CD4-positive, alpha-beta T cell (primary cell): ENCODE data around the gene ZFP30. TPM values are rescaled to one million over a fixed set of nuclear protein-coding genes. Genes with fewer than 3 reads are reported as not detected.

Experiments used
- ATAC-seq: fragments of 200-7000 bp; cut with Tn5 transposase; one replicate; pipeline ENCODE4 v1.10.0; 2022; ENCODE audit warnings: mild to moderate bottlenecking; ENCODE audit not compliant: poor library complexity
- CTCF ChIA-PET: fragments of 350-600 bp; sonication (Branson Sonifier 250); formaldehyde crosslinking; loops from one replicate; lab custom pipeline; 2021; ENCODE audit warnings: antibody characterized with exemption, inconsistent platforms; lab: Charles Lee
- POLR2A ChIA-PET: fragments of 350-600 bp; sonication (Branson Sonifier 250); formaldehyde crosslinking; loops from one replicate; lab custom pipeline; 2021; ENCODE audit warnings: antibody characterized with exemption, inconsistent platforms; lab: Charles Lee
- DNase-seq, 14 experiments: peaks; one replicate each; pipeline ENCODE4 v3.0.0-alpha.2; 2013 to 2020; ENCODE audit warnings: mixed read lengths in 2 of 14
- H3K27ac ChIP-seq, 2 donors: one replicate each; pipeline versions ENCODE4 v1.5.1 to v1.7.0; 2013; ENCODE audit warnings: low read length in 2 of 2, low read depth in 1 of 2, mild to moderate bottlenecking in 1 of 2
- H3K27me3 ChIP-seq, 2 experiments: 1 replicate in 1 of 2; 2 replicates in 1 of 2; pipeline versions ENCODE4 v1.6.1 to v1.7.0; 2013; ENCODE audit warnings: low read length in 2 of 2, control low read depth in 1 of 2, mild to moderate bottlenecking in 1 of 2, moderate library complexity in 1 of 2; ENCODE audit not compliant: insufficient read depth in 2 of 2, control insufficient read depth in 1 of 2
- H3K36me3 ChIP-seq: one replicate; pipeline ENCODE4 v1.6.1; 2013; ENCODE audit warnings: low read length, control low read depth; ENCODE audit not compliant: insufficient read depth
- H3K4me1 ChIP-seq: one replicate; pipeline ENCODE4 v1.6.1; 2013; ENCODE audit warnings: low read length, control low read depth; ENCODE audit not compliant: insufficient read depth
- H3K4me3 ChIP-seq: one replicate; pipeline ENCODE4 v1.5.1; 2013; ENCODE audit warnings: mild to moderate bottlenecking, low read length, moderate library complexity
- H3K9me3 ChIP-seq, 2 experiments: 1 replicate in 1 of 2; 2 replicates in 1 of 2; pipeline versions ENCODE4 v1.6.1 to v1.7.0; 2013; ENCODE audit warnings: low read length in 2 of 2, mild to moderate bottlenecking in 2 of 2, control low read depth in 1 of 2, moderate library complexity in 1 of 2; ENCODE audit not compliant: control insufficient read depth in 1 of 2, insufficient read depth in 1 of 2
- H3K27ac Mint-ChIP-seq: one replicate; pipeline ENCODE4 v1.8.0; 2020; ENCODE audit warnings: mixed read lengths
- H3K27me3 Mint-ChIP-seq: one replicate; pipeline ENCODE4 v1.8.0; 2021; ENCODE audit warnings: mixed read lengths
- H3K36me3 Mint-ChIP-seq: one replicate; pipeline ENCODE4 v1.8.0; 2021; ENCODE audit warnings: low read depth, mixed read lengths
- H3K4me1 Mint-ChIP-seq: one replicate; pipeline ENCODE4 v1.8.0; 2021; ENCODE audit warnings: low read depth, mixed read lengths
- H3K4me3 Mint-ChIP-seq: one replicate; pipeline ENCODE4 v1.8.0; 2020; ENCODE audit warnings: mild to moderate bottlenecking, mixed read lengths
- H3K9me3 Mint-ChIP-seq: one replicate; pipeline ENCODE4 v1.8.0; 2020; ENCODE audit warnings: mixed read lengths
- intact Hi-C, 2 experiments: fragments of 100-400 bp; cut with DNase I in 1 of 2; cut with micrococcal nuclease in 1 of 2; formaldehyde crosslinking; loops; one replicate each; pipeline versions ENCODE4 v1.15.1 to v1.9.0; 2023 to 2025; cut with DNase I, micrococcal nuclease
- total RNA-seq, 174 experiments: library from RNA in 2 of 174; stranded (reverse) in 2 of 174; gene quantifications; one replicate each; pipeline ENCODE4 v1.2.3 and lab custom pipeline; 2021 to 2026
- TF ChIP-seq, protein P1 (sequence below): fragments of 200-600 bp; IDR thresholded peaks from one replicate; pipeline ENCODE4 v1.8.0; 2022; ENCODE audit warnings: antibody characterized with exemption, mild to moderate bottlenecking

Gene ZFP30
- total RNA-seq, 2 experiments from 2014 or later = 3.6 to 3.7 TPM

DNA sequence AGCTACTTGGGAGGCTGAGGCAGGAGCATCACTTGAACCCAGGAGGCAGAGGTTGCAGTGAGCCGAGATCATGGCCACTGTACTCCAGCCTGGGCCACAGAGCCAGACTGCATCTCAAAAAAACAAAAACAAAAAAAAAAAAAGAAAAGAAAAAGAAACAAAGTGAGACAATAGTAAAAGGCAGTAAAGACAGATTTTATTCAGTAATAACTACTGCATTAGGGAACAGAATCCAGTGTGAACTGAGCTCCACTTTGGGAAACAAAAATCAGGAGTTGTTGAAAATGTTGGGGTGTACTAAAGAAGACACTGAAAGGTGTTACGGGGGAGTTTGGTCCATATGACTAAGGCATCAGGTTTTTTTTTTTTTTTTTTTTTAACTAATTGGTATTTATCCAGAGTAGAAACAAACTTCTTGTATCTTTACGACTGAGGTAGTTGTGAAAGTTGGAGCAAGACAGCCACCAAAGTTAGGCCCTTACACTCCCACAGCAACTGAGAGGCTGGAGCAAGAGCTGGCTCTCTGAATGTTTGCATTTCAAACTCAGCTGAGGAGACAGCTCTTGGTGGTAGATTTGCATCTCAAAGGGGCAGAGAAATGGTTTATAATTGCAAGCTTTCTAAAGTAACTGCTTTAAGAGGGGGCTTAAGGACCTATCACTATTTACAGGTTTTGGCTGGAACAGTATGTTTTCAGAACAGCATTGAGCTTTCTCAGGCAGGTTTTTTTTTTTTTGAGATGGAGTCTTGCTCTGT is 40.1 kb upstream of the ZFP30 start:
- intact Hi-C loops = loop anchor here in 1 of 2 experiments (10.0 kb wide), 1 partner anchor 381 kb away; no protein-coding TSS in a partner anchor
- no peak overlapping the region for H3K4me3 Mint-ChIP-seq
- Histone ChIP-seq H3K9me3 (peaks cover 37 to 46% of the 10 kb centered on the region in 2 experiments), H3K36me3 (peaks cover 7% of the 10 kb centered on the region), H3K4me3 (no peak overlapping the region), H3K27me3 (no peaks in the 10 kb centered on the region), H3K27ac (no peak overlapping the region), H3K4me1 (peaks cover 11% of the 10 kb centered on the region)
- H3K27ac Mint-ChIP-seq = no peak overlapping the region
- peaks cover 55% of the 10 kb centered on the region for H3K36me3 Mint-ChIP-seq
- ChIA-PET POLR2A (interaction anchor here (0.7 kb wide), 1 partner anchor 44 kb away, joined by 4 read pairs; no protein-coding TSS in a partner anchor), CTCF (interaction anchor here (0.7 kb wide), 2 partner anchors 10 to 207 kb away, joined by 3 read pairs; no protein-coding TSS in a partner anchor)
- ATAC-seq (no peak), DNase-seq (no peak)
- TF ChIP-seq, protein P1, sequence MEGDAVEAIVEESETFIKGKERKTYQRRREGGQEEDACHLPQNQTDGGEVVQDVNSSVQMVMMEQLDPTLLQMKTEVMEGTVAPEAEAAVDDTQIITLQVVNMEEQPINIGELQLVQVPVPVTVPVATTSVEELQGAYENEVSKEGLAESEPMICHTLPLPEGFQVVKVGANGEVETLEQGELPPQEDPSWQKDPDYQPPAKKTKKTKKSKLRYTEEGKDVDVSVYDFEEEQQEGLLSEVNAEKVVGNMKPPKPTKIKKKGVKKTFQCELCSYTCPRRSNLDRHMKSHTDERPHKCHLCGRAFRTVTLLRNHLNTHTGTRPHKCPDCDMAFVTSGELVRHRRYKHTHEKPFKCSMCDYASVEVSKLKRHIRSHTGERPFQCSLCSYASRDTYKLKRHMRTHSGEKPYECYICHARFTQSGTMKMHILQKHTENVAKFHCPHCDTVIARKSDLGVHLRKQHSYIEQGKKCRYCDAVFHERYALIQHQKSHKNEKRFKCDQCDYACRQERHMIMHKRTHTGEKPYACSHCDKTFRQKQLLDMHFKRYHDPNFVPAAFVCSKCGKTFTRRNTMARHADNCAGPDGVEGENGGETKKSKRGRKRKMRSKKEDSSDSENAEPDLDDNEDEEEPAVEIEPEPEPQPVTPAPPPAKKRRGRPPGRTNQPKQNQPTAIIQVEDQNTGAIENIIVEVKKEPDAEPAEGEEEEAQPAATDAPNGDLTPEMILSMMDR = no peak
- peaks cover 17% of the 10 kb centered on the region for H3K9me3 Mint-ChIP-seq
- no peaks in the 10 kb centered on the region for H3K27me3 Mint-ChIP-seq
- peaks cover 12% of the 10 kb centered on the region for H3K4me1 Mint-ChIP-seq

DNA sequence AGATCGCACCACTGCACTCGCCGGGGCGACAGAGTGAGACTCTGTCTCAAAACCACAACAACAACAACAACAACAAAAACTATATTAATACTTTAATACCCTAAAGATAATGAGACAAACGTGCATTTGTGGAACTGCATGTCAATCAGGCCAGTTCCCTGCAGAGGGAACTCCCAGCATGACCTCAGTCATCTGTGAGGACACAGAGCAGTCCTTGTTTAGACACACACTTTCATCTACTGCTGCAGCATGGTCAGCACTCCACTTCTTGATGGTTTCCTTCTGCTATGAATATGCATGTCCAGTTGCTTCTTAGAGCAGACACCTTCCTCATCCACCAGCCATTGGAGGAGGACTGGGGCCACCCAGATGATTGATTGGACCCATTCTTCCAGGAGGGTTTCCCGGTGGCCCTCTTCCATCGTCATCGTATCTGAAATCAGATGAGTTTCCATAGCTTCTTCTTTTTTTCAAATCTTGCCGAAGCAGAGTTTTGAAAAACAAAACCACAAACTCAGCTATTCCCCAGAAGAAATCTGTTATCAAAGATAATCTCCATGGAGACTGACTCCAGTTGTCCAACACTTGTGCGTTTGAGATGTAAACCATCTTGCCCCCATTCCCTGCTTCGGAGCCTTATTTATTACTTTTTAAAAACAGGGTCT is 37.8 kb upstream of the ZFP30 start:
- no peak overlapping the region for H3K27ac Mint-ChIP-seq
- no peak overlapping the region for H3K4me3 Mint-ChIP-seq
- ATAC-seq (no peak), DNase-seq (no peak)
- Histone ChIP-seq H3K27me3 (no peaks in the 10 kb centered on the region), H3K27ac (no peak overlapping the region), H3K36me3 (no peaks in the 10 kb centered on the region), H3K4me3 (no peak overlapping the region), H3K9me3 (peaks cover 22 to 60% of the 10 kb centered on the region in 2 experiments), H3K4me1 (peaks cover 11% of the 10 kb centered on the region)
- TF ChIP-seq, protein P1 = no peak
- POLR2A ChIA-PET = interaction anchor here (0.6 to 3.1 kb wide), 7 partner anchors 11 to 322 kb away, joined by 3 to 23 read pairs (median 8); partner anchors contain the start of genes ZNF527, ZNF540, ZNF569 and ZNF570
- no peaks in the 10 kb centered on the region for H3K27me3 Mint-ChIP-seq
- peaks cover 12% of the 10 kb centered on the region for H3K4me1 Mint-ChIP-seq
- peaks cover 42% of the 10 kb centered on the region for H3K36me3 Mint-ChIP-seq
- CTCF ChIA-PET = interaction anchor here (1.0 to 1.2 kb wide), 2 partner anchors 32 to 98 kb away, joined by 3 read pairs; partner anchors contain the start of genes ZNF540 and ZNF571
- peaks cover 5% of the 10 kb centered on the region for H3K9me3 Mint-ChIP-seq
- intact Hi-C loops = loop anchor here (1.0 to 10.0 kb wide), 5 partner anchors 86 to 378 kb away; partner anchors contain the start of genes ZNF573 (in 2 of the 2), ZNF540 (in 1 of the 2), ZNF569 (in 1 of the 2) and ZNF570 (in 1 of the 2)

GRCh38 chr19:37691881-37692504 is 36.7 kb upstream of the ZFP30 start:
- ChIA-PET POLR2A (interaction anchor here (0.6 to 3.1 kb wide), 13 partner anchors 12 to 1478 kb away, joined by 3 to 23 read pairs (median 5); partner anchors contain the start of genes ZFP30, ZNF146, ZNF345 and ZNF420), CTCF (interaction anchor here (0.7 to 1.0 kb wide), 3 partner anchors 35 to 97 kb away, joined by 3 to 4 read pairs (median 3); partner anchors contain the start of genes ZNF540, ZNF571 and ZNF573)
- intact Hi-C loops = loop anchor here (1.0 to 10.0 kb wide), 6 partner anchors 37 to 377 kb away; partner anchors contain the start of genes ZNF573 (in 2 of the 2), ZFP30 (in 1 of the 2), ZNF540 (in 1 of the 2) and ZNF569 (in 1 of the 2)
- H3K27ac Mint-ChIP-seq = peak overlapping the region; percentile 89
- Histone ChIP-seq H3K9me3 (peaks cover 18 to 68% of the 10 kb centered on the region in 2 experiments), H3K27me3 (no peaks in the 10 kb centered on the region), H3K36me3 (no peaks in the 10 kb centered on the region), H3K4me3 (peak overlapping the region; percentile 67), H3K4me1 (peaks cover 11% of the 10 kb centered on the region), H3K27ac (peak overlapping the region in 1 of 2 donors; percentile 32)
- H3K4me3 Mint-ChIP-seq = peak overlapping the region; percentile 96
- H3K9me3 Mint-ChIP-seq = peaks cover 2% of the 10 kb centered on the region
- TF ChIP-seq, protein P1 = no peak
- H3K27me3 Mint-ChIP-seq = no peaks in the 10 kb centered on the region
- H3K4me1 Mint-ChIP-seq = peaks cover 12% of the 10 kb centered on the region
- ATAC-seq = peak; percentile 95
- peak; percentile 61 to 90 (median 76) for DNase-seq
- peaks cover 41% of the 10 kb centered on the region for H3K36me3 Mint-ChIP-seq
